ENCODE data around the gene AK5.

AK5 gene

DNA sequence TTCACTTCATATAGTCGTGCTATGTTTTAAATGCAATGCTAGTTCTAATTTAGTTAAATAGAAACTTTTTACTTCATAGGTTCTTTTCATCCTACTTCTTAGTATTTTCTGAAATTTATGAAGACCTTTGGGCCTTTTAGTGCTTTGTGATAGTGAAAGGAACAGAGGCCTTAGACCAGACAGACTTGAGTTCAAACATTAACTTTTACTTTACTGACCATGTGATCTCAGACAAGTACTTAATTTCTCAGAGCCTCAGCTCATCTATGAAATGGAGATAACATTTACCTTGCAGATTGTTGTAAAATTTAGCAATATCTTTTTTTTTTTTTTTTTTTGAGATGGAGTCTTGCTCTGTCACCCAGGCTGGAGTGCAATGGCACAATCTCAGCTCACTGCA, 57.5 kb downstream of the AK5 start:
- CTCF ChIA-PET, result no interaction called here
- TF ChIP-seq CTCF (IDR thresholded peaks at IDR 0.05; ENCODE audit: control extremely low read depth, extremely low read depth, low read depth, missing control alignments), result no peak
- no peak for DNase-seq (ENCODE audit: extremely low spot score)
- POLR2A ChIA-PET, result no interaction called here

DNA sequence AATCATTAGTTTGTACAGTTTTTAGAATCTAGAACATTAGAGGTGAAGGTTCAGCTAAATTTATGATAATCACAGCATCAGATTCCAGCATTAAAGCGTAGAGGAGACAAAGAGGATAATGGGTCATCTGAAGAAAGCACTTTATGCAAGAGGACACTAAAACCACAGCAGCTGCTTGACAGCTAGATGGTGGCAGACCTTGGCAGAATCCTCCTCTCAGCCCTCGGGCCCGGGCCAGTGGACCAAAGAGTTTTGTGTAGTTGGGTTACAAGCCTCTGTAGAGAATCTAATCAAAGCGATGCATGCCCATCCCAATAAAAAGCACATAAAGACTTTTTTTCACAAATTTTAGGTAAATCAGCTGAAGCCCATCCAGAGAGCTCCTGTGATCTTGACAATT, 59.4 kb downstream of the AK5 start:
- DNase-seq (ENCODE audit: extremely low spot score), result no peak
- ChIA-PET POLR2A (no interaction called here), CTCF (no interaction called here)
- no peak for TF ChIP-seq CTCF (IDR thresholded peaks at IDR 0.05; ENCODE audit: control extremely low read depth, extremely low read depth, low read depth, missing control alignments)

GRCh38 chr1:77342745-77343144, 60.9 kb downstream of the AK5 start:
- ChIA-PET POLR2A (no interaction called here), CTCF (no interaction called here)
- TF ChIP-seq CTCF (IDR thresholded peaks at IDR 0.05; ENCODE audit: control extremely low read depth, extremely low read depth, low read depth, missing control alignments), result no peak
- DNase-seq (ENCODE audit: extremely low spot score), result no peak

DNA sequence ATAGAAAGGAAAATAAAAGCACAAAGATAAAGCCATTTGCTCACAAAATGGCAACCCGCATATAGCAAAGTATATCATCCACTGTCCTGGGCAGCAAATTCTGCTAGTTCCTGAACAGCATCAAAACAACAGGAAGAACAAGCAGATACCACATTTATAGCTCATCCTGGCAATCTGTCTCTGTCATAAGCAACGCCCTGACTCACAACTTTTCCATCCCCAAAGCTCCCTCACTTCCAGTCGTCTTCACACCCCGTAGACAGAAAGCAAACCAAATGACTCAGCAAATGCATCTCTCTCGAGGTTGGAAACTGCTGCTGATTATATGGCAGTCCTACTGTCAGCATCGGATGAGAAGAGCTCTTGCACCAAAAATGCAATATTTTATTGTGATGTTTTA, 65.8 kb downstream of the AK5 start:
- no peak for TF ChIP-seq CTCF (IDR thresholded peaks at IDR 0.05; ENCODE audit: control extremely low read depth, extremely low read depth, low read depth, missing control alignments)
- ChIA-PET CTCF (interaction anchor here (0.7 to 1.2 kb wide), 3 partner anchors 13 to 33 kb away, joined by 3 to 4 read pairs (median 3); no protein-coding TSS in a partner anchor), POLR2A (no interaction called here)
- no peak for DNase-seq (ENCODE audit: extremely low spot score)

DNA sequence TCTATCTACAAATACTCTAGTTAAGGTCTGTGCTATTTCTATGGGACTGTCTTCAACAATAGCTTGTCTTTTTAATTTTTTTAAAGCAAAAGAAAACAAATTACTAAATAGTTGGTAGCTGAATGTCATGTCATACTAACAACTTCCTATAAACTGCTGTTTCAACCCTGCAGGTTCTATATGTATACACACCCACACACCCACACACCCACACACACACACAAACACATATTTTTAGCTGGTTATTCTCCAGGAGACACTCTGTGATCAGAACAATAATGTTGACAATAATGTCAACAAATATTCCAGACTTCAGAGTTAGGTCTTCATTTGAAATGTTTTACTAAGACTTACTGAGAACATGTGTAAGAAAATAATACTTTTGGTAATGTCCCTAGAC, 66.7 kb downstream of the AK5 start:
- ChIA-PET POLR2A (no interaction called here), CTCF (interaction anchor here (1.0 to 1.2 kb wide), 2 partner anchors 21 to 33 kb away, joined by 3 to 4 read pairs; no protein-coding TSS in a partner anchor)
- no peak for DNase-seq (ENCODE audit: extremely low spot score)
- no peak for TF ChIP-seq CTCF (IDR thresholded peaks at IDR 0.05; ENCODE audit: control extremely low read depth, extremely low read depth, low read depth, missing control alignments)

GRCh38 chr1:77349275-77349674, 67.5 kb downstream of the AK5 start:
- CTCF ChIA-PET, result interaction anchor here (1.0 kb wide), 1 partner anchor 32 kb away, joined by 3 read pairs; no protein-coding TSS in a partner anchor
- POLR2A ChIA-PET, result no interaction called here
- TF ChIP-seq CTCF (IDR thresholded peaks at IDR 0.05; ENCODE audit: control extremely low read depth, extremely low read depth, low read depth, missing control alignments), result no peak
- DNase-seq (ENCODE audit: extremely low spot score), result no peak
